Hematopoietic multipotent progenitor cell treated with erythropoietin and hydrocortisone succinate and interleukin-3 and kit ligand, for 15 days (in vitro differentiated cells): ENCODE results near the gene ITPKC.

Source experiments
- DNase-seq: peaks from one replicate; pipeline ENCODE4 v3.0.0-alpha.2; 2015; ENCODE audit warnings: low spot score

The ITPKC gene

GRCh38 chr19:40716482-40717324, at the start of gene ITPKC, which contains the start of gene COQ8B:
Gene ITPKC (plus strand): TSS chr19:40717112. CDS start chr19:40717136, 24 bp downstream.
Gene COQ8B (minus strand): TSS chr19:40716886. CDS start chr19:40714632, 2,254 bp downstream.
- DNase-seq: peak; percentile 96

- no peak for DNase-seq
Observed at GRCh38 chr19:40667602-40668001, 49.3 kb upstream of the ITPKC start.

- no peak for DNase-seq
Observed at GRCh38 chr19:40668991-40669614, 47.8 kb upstream of the ITPKC start.

- DNase-seq: no peak
Observed at GRCh38 chr19:40671404-40671803, 45.5 kb upstream of the ITPKC start.

- DNase-seq: no peak
Observed at GRCh38 chr19:40672038-40672437, 44.9 kb upstream of the ITPKC start.

GRCh38 chr19:40672573-40673299, 44.2 kb upstream of the ITPKC start:
- no peak for DNase-seq

- no peak for DNase-seq
Observed at GRCh38 chr19:40673397-40673796, 43.5 kb upstream of the ITPKC start.

- DNase-seq: no peak
Observed at GRCh38 chr19:40674291-40674690, 42.6 kb upstream of the ITPKC start.

GRCh38 chr19:40677156-40677555, 39.8 kb upstream of the ITPKC start:
- no peak for DNase-seq

- DNase-seq: no peak
Observed at GRCh38 chr19:40681039-40681438, 35.9 kb upstream of the ITPKC start.

GRCh38 chr19:40682431-40682964, 34.4 kb upstream of the ITPKC start:
- DNase-seq: no peak

- no peak for DNase-seq
Observed at GRCh38 chr19:40683437-40683836, 33.5 kb upstream of the ITPKC start.

- no peak for DNase-seq
Observed at GRCh38 chr19:40684280-40684679, 32.6 kb upstream of the ITPKC start.

- no peak for DNase-seq
Observed at GRCh38 chr19:40685016-40685526, 31.8 kb upstream of the ITPKC start.

- peak; percentile 46 for DNase-seq
Observed at GRCh38 chr19:40685563-40685962, 31.3 kb upstream of the ITPKC start.

GRCh38 chr19:40686882-40687524, 29.9 kb upstream of the ITPKC start:
- DNase-seq: peak; percentile 62

- DNase-seq: peak; percentile 94
Observed at GRCh38 chr19:40687525-40688016, 29.3 kb upstream of the ITPKC start.

- no peak for DNase-seq
Observed at GRCh38 chr19:40688309-40688708, 28.6 kb upstream of the ITPKC start.

GRCh38 chr19:40688987-40689338, 27.9 kb upstream of the ITPKC start:
- no peak for DNase-seq

- no peak for DNase-seq
Observed at GRCh38 chr19:40689339-40690049, 27.4 kb upstream of the ITPKC start.
